Activated naive CD8-positive, alpha-beta T cell treated with anti-CD3 and anti-CD28 coated beads for 36 hours (primary cell): ENCODE data around the gene C11orf42. TPM values are rescaled to one million over a fixed set of nuclear protein-coding genes. Genes with fewer than 3 reads are reported as not detected.

Experiments
- DNase-seq: peaks from one replicate; pipeline ENCODE4 v3.0.0; 2021
- H3K27ac Mint-ChIP-seq: one replicate; pipeline ENCODE4 v1.8.0; 2022; ENCODE audit warnings: mild to moderate bottlenecking, moderate library complexity, mixed read lengths
- H3K27me3 Mint-ChIP-seq: one replicate; pipeline ENCODE4 v1.8.0; 2022; ENCODE audit warnings: mild to moderate bottlenecking, mixed read lengths
- H3K36me3 Mint-ChIP-seq: one replicate; pipeline ENCODE4 v1.8.0; 2021; ENCODE audit warnings: mild to moderate bottlenecking, mixed read lengths
- H3K4me1 Mint-ChIP-seq: one replicate; pipeline ENCODE4 v1.8.0; 2021; ENCODE audit warnings: mixed read lengths
- H3K4me3 Mint-ChIP-seq: one replicate; pipeline ENCODE4 v1.8.0; 2022; ENCODE audit warnings: mild to moderate bottlenecking, moderate library complexity, mixed read lengths
- H3K9me3 Mint-ChIP-seq: one replicate; pipeline ENCODE4 v1.8.0; 2022; ENCODE audit warnings: mixed read lengths
- total RNA-seq, 2 experiments: library from RNA; stranded (reverse); gene quantifications; one replicate each; pipeline ENCODE4 v1.2.3, GENCODE V29; 2021

The C11orf42 gene
- total RNA-seq, 2 experiments from 2014 or later = not detected

GRCh38 chr11:6258571-6259081 is 53.3 kb downstream of the C11orf42 start:
- peaks cover 17% of the 10 kb centered on the region for H3K27me3 Mint-ChIP-seq
- no peaks in the 10 kb centered on the region for H3K36me3 Mint-ChIP-seq
- H3K4me1 Mint-ChIP-seq = no peaks in the 10 kb centered on the region
- DNase-seq = no peak
- H3K27ac Mint-ChIP-seq = no peak overlapping the region
- no peaks in the 10 kb centered on the region for H3K9me3 Mint-ChIP-seq
- no peak overlapping the region for H3K4me3 Mint-ChIP-seq

GRCh38 chr11:6260207-6260726 is 54.9 kb downstream of the C11orf42 start:
- Mint-ChIP-seq H3K27me3 (peaks cover 17% of the 10 kb centered on the region), H3K9me3 (no peaks in the 10 kb centered on the region), H3K4me3 (no peak overlapping the region), H3K36me3 (no peaks in the 10 kb centered on the region), H3K27ac (no peak overlapping the region), H3K4me1 (no peaks in the 10 kb centered on the region)
- no peak for DNase-seq

Other genes with a start within 250 kb of the C11orf42 start
- gene OR56A5, start 237.1 kb upstream of the C11orf42 start, total RNA-seq = not detected
- gene OR52L1, start 218.6 kb upstream of the C11orf42 start, total RNA-seq = not detected
- not detected for gene OR56A4, start 198.6 kb upstream of the C11orf42 start, total RNA-seq
- gene OR56A1, start 174.8 kb upstream of the C11orf42 start, total RNA-seq = not detected
- gene OR56B4, start 97.9 kb upstream of the C11orf42 start, total RNA-seq = not detected
- gene OR52B2, start 35.2 kb upstream of the C11orf42 start, total RNA-seq = not detected
- gene OR52W1, start 6.3 kb upstream of the C11orf42 start, total RNA-seq = not detected
- 10 to 100 TPM; 14.2 to 16.0 TPM for gene FHIP1B, start 29.1 kb downstream of the C11orf42 start, total RNA-seq
- gene CNGA4, start 33.5 kb downstream of the C11orf42 start, total RNA-seq = under 1 TPM; 0.10 to 0.30 TPM
- gene CCKBR, start 54.3 kb downstream of the C11orf42 start, total RNA-seq = under 1 TPM; 0.16 to 0.43 TPM
- gene CAVIN3, start 114.9 kb downstream of the C11orf42 start, total RNA-seq = 10 to 100 TPM; 26.3 to 30.0 TPM
- 10 to 100 TPM; 12.9 to 16.9 TPM for gene SMPD1, start 184.9 kb downstream of the C11orf42 start, total RNA-seq
- 10 to 100 TPM; 29.2 to 32.3 TPM for gene APBB1, start 213.5 kb downstream of the C11orf42 start, total RNA-seq
- not detected for gene HPX, start 235.4 kb downstream of the C11orf42 start, total RNA-seq